ENCODE measurements around the gene SORCS3.

DNA sequence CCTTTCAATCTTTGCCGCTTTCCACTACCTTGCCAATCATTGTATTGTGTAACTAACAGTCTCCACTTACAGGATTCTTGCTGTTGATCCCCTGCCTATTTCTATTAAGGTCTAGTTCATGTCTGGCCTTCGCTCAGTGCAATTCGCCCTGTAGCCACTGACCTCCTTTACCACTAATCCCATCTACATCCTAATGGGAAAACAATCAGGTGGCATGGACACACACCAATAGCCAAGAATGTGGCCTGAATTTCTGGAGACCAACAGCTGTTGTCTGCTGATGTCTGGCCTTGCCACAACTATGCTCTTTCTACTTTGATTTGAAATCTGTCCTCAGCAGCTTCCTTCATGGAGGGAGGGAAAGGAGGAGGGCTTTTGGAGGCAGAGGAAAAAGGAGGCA lies 546.2 kb downstream of the SORCS3 start:
- TF ChIP-seq POLR2A (IDR thresholded peaks at IDR 0.05): no peak
- TF ChIP-seq, protein P1, sequence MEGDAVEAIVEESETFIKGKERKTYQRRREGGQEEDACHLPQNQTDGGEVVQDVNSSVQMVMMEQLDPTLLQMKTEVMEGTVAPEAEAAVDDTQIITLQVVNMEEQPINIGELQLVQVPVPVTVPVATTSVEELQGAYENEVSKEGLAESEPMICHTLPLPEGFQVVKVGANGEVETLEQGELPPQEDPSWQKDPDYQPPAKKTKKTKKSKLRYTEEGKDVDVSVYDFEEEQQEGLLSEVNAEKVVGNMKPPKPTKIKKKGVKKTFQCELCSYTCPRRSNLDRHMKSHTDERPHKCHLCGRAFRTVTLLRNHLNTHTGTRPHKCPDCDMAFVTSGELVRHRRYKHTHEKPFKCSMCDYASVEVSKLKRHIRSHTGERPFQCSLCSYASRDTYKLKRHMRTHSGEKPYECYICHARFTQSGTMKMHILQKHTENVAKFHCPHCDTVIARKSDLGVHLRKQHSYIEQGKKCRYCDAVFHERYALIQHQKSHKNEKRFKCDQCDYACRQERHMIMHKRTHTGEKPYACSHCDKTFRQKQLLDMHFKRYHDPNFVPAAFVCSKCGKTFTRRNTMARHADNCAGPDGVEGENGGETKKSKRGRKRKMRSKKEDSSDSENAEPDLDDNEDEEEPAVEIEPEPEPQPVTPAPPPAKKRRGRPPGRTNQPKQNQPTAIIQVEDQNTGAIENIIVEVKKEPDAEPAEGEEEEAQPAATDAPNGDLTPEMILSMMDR (IDR thresholded peaks at IDR 0.05): peak in 2 of 7 experiments; percentile 12 to 21

All from body of pancreas (tissue), 4 donors.